Hepatocyte (in vitro differentiated cells): ENCODE data around the gene SCUBE2. TPM values are rescaled to one million over a fixed set of nuclear protein-coding genes. Genes with fewer than 3 reads are reported as not detected.

ENCODE experiments used
- DNase-seq: peaks from one replicate; pipeline ENCODE4 v3.0.0-alpha.2; 2016; ENCODE audit warnings: low spot score
- H2AFZ ChIP-seq: fragments of 200-600 bp; sonication (generic); 2 replicates; pipeline ENCODE4 v1.6.0; 2016; ENCODE audit warnings: antibody characterized with exemption, mild to moderate bottlenecking
- H3K27ac ChIP-seq: fragments of 200-600 bp; sonication (generic); 2 replicates; pipeline ENCODE4 v1.5.1; 2016; ENCODE audit warnings: mild to moderate bottlenecking
- H3K27me3 ChIP-seq: fragments of 200-600 bp; sonication (generic); 2 replicates; pipeline ENCODE4 v1.6.1; 2016
- H3K36me3 ChIP-seq: fragments of 200-600 bp; sonication (generic); replicated peaks from 2 replicates; pipeline ENCODE4 v1.5.1; 2016; ENCODE audit warnings: low read depth; ENCODE audit not compliant: insufficient read depth
- H3K4me1 ChIP-seq: fragments of 200-600 bp; sonication (generic); 2 replicates; pipeline ENCODE4 v1.5.1; 2016; ENCODE audit warnings: mild to moderate bottlenecking, moderate library complexity; ENCODE audit not compliant: insufficient read depth
- H3K4me2 ChIP-seq: fragments of 200-600 bp; sonication (generic); 2 replicates; pipeline ENCODE4 v1.6.0; 2016
- H3K4me3 ChIP-seq: fragments of 200-600 bp; sonication (generic); 2 replicates; pipeline ENCODE4 v1.5.1; 2016; ENCODE audit warnings: mild to moderate bottlenecking
- H3K79me2 ChIP-seq: fragments of 200-600 bp; sonication (generic); 2 replicates; pipeline ENCODE4 v1.6.0; 2017; ENCODE audit warnings: mild to moderate bottlenecking
- H3K9me2 ChIP-seq: fragments of 200-600 bp; sonication (generic); replicated peaks from 2 replicates; pipeline ENCODE4 v1.6.0; 2017; ENCODE audit warnings: mild to moderate bottlenecking; ENCODE audit not compliant: insufficient read depth
- H3K9me3 ChIP-seq: fragments of 200-600 bp; sonication (generic); 2 replicates; pipeline ENCODE4 v1.5.1; 2016; ENCODE audit warnings: low read depth, mild to moderate bottlenecking
- H4K20me1 ChIP-seq: fragments of 200-600 bp; sonication (generic); 2 replicates; pipeline ENCODE4 v1.6.0; 2016; ENCODE audit warnings: mild to moderate bottlenecking; ENCODE audit not compliant: insufficient read depth, poor library complexity, severe bottlenecking
- EZH2 ChIP-seq: fragments of 200-600 bp; sonication (generic); IDR thresholded peaks from 2 replicates; pipeline ENCODE4 v1.6.1; 2016; ENCODE audit warnings: antibody characterized with exemption, mild to moderate bottlenecking, borderline replicate concordance
- EZH2phosphoT487 ChIP-seq: fragments of 200-600 bp; sonication (generic); IDR thresholded peaks from one replicate; pipeline ENCODE4 v1.6.1; 2018; ENCODE audit warnings: antibody characterized with exemption, mild to moderate bottlenecking, low read depth, moderate library complexity; ENCODE audit not compliant: unreplicated experiment, severe bottlenecking
- WGBS: methylation state at CpG from one replicate; pipeline ENCODE4 v1.1.6; 2016; ENCODE audit warnings: low lambda C conversion rate; ENCODE audit errors: missing lambda C conversion rate; 5-methylcytosine and 5-hydroxymethylcytosine counted together
- polyA plus RNA-seq: library from polyadenylated mRNA; unstranded; fragments of >200 nt; fragmentation: Nextera tagmentation; extraction: Ambion mirVana; gene quantifications from 2 replicates; pipeline ENCODE4 v1.2.1, GENCODE V29; 2016
- total RNA-seq: library from RNA; depleted of rRNA; stranded (reverse); fragments of >200 nt; gene quantifications from 2 replicates; pipeline ENCODE4 v1.2.3, GENCODE V29; 2014
- TF ChIP-seq, protein P1 (sequence below): fragments of 200-600 bp; sonication (generic); IDR thresholded peaks from 2 replicates; pipeline ENCODE4 v1.5.1; 2016; ENCODE audit warnings: antibody characterized with exemption, mild to moderate bottlenecking; ENCODE audit not compliant: poor library complexity

Gene SCUBE2
- total and polyA plus RNA-seq, 2 experiments from 2014 or later = 8.6 to 8.9 TPM

DNA sequence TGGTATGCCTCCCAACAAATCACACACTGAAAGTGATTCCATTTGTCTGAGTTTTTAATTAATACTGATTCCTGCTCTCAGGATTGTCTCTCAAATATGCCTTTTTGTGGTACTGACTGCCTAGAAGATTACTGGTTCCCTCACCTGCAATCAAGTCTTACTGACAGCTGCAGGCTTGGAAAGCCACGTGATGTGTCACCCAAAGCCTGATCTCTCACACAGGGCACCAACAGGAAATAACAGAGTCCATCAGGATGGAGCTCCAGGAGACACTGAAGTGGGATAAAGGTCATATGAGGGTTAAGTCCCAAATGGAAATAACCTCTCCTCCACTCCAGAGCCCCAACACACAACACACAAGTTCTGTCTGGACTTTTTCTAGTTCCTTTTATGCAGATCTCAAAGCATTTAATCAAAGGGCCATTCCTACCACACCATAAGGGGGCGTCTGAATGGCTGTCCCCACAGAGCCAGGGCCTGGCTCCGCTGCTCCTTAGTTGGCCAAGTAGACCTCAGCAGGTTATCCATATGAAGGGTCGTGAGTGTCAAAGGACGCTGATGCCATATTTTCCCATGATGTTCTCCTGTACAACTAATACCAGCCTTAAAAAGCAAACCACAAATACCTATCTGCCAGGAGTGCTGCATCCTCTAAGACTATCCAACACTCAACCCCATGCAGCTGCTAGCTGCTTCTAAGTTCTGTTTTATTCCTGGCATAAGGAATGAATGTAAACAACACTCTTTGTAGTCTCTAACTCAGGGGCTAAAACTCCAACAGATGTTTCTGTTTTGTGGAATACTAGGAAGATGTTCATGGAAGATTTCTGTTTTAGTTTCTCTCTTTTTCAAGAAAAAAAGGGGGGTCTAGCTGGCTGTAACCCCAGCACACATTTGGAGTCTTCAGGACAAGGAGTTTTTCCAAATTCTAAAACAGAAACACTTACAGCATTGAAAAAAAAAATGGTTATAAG lies 13.0 kb downstream of the SCUBE2 start:
- H2AFZ ChIP-seq = no peak overlapping the region
- no peaks in the 10 kb centered on the region for H4K20me1 ChIP-seq
- H3K4me1 ChIP-seq = peaks cover 14% of the 10 kb centered on the region
- no peaks in the 10 kb centered on the region for H3K9me3 ChIP-seq
- no peak for DNase-seq
- TF ChIP-seq EZH2 = no peak
- TF ChIP-seq, protein P1, sequence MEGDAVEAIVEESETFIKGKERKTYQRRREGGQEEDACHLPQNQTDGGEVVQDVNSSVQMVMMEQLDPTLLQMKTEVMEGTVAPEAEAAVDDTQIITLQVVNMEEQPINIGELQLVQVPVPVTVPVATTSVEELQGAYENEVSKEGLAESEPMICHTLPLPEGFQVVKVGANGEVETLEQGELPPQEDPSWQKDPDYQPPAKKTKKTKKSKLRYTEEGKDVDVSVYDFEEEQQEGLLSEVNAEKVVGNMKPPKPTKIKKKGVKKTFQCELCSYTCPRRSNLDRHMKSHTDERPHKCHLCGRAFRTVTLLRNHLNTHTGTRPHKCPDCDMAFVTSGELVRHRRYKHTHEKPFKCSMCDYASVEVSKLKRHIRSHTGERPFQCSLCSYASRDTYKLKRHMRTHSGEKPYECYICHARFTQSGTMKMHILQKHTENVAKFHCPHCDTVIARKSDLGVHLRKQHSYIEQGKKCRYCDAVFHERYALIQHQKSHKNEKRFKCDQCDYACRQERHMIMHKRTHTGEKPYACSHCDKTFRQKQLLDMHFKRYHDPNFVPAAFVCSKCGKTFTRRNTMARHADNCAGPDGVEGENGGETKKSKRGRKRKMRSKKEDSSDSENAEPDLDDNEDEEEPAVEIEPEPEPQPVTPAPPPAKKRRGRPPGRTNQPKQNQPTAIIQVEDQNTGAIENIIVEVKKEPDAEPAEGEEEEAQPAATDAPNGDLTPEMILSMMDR = peak; percentile 12
- no peak for TF ChIP-seq EZH2phosphoT487
- no peaks in the 10 kb centered on the region for H3K9me2 ChIP-seq
- H3K27me3 ChIP-seq = no peaks in the 10 kb centered on the region
- H3K36me3 ChIP-seq = no peaks in the 10 kb centered on the region
- WGBS = 77% methylated on average over 5 of the region's 5 CpGs
- H3K79me2 ChIP-seq = no peaks in the 10 kb centered on the region
- peak overlapping the region; percentile 20 for H3K4me2 ChIP-seq
- no peak overlapping the region for H3K4me3 ChIP-seq
- peak overlapping the region; percentile 55 for H3K27ac ChIP-seq

DNA sequence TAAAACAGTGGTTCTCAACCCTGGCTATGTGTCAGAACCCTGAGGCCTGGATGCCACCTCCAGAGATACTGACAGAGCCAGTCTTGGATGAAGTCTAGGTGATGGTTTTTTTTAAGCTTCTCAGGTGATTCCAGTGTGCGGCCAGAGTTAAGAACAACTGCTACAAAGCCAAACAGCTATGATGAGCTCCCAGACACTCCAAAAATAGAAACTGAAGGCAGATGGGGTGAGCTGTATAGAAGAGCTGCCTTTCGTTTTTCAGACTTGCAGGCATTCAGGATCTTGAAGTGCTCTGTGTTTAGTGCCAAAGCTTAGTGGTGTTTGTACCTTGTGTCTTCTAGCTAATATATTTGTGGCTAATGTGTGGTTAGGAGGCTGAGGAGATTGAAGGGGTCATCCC lies 14.2 kb downstream of the SCUBE2 start:
- Histone ChIP-seq H3K4me3 (no peak overlapping the region), H2AFZ (no peak overlapping the region), H3K79me2 (no peaks in the 10 kb centered on the region), H3K9me3 (no peaks in the 10 kb centered on the region), H3K36me3 (no peaks in the 10 kb centered on the region), H3K4me2 (no peak overlapping the region), H3K9me2 (no peaks in the 10 kb centered on the region), H3K27ac (no peak overlapping the region), H4K20me1 (no peaks in the 10 kb centered on the region), H3K4me1 (peaks cover 14% of the 10 kb centered on the region), H3K27me3 (no peaks in the 10 kb centered on the region)
- TF ChIP-seq EZH2 = no peak
- TF ChIP-seq, protein P1 = no peak
- TF ChIP-seq EZH2phosphoT487 = no peak
- WGBS = 84% methylated on average over 2 of the region's 2 CpGs
- DNase-seq = no peak

DNA sequence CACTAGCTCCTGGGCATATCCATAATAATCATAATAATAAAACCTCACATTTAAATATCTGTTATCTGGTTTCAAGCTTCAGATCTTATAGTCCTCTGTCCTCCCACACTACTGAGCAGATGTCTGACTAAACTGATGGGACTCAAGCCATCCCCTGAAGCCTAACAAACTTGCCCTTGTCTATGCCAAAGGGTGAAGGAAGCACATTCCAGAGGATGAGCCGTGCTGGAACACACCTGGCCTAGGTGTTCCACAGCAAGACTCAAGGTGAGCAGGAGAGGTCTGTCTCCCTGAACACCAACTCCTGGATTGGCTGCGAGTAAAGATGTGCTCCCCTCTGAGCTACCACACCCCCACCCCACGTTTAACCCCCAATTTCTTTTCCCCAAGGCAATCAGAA lies 14.7 kb downstream of the SCUBE2 start:
- H3K4me2 ChIP-seq = no peak overlapping the region
- H3K4me1 ChIP-seq = peaks cover 14% of the 10 kb centered on the region
- no peak overlapping the region for H3K4me3 ChIP-seq
- H2AFZ ChIP-seq = no peak overlapping the region
- no peak overlapping the region for H3K27ac ChIP-seq
- TF ChIP-seq, protein P1 = no peak
- TF ChIP-seq EZH2phosphoT487 = no peak
- TF ChIP-seq EZH2 = no peak
- no peaks in the 10 kb centered on the region for H4K20me1 ChIP-seq
- no peaks in the 10 kb centered on the region for H3K79me2 ChIP-seq
- WGBS = 64% methylated on average over 3 of the region's 3 CpGs
- DNase-seq = no peak
- H3K27me3 ChIP-seq = no peaks in the 10 kb centered on the region
- no peaks in the 10 kb centered on the region for H3K9me2 ChIP-seq
- no peaks in the 10 kb centered on the region for H3K9me3 ChIP-seq
- H3K36me3 ChIP-seq = no peaks in the 10 kb centered on the region
